NCI-H146 (cell line): ENCODE measurements around the gene C6orf141.
"Not testable (repeated sequence)": the region's sequence is repeated elsewhere in the genome, so short reads cannot be mapped to it uniquely, and the experiment has no call there.

ENCODE experiments used
- DNase-seq: peaks from one replicate; lab custom pipeline; 2025; lab: John Stamatoyannopoulos, UW

Gene C6orf141

GRCh38 chr6:49576618-49577017, 26.1 kb downstream of the C6orf141 start:
- DNase-seq, result no peak

DNA sequence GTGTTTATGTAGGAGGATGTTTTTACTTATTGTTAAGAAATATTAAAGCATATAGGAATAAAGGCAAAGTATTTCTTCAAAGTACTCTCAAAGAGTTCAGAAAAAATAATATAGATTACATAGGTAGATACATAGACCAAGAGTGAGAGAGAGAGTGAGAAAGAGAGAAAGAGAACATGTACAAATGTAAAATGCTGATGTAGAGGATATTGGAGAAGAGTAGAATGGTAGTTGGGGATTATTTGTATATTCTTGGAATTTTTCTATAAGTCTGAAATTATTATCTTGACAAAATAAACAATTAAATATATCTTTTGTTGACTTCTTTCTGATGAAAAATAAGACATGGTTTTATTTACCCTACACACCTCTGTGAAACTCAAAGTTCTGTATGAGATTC, 29.2 kb downstream of the C6orf141 start:
- no peak for DNase-seq

GRCh38 chr6:49582529-49582928, 32.1 kb downstream of the C6orf141 start:
- no peak for DNase-seq

- not testable (repeated sequence) for DNase-seq
These were observed 36.8 kb downstream of the C6orf141 start for GRCh38 chr6:49587262-49587661.
